NCI-H446 (cell line): ENCODE results near the gene SNX1.
"Not testable (repeated sequence)": the region's sequence is repeated elsewhere in the genome, so short reads cannot be mapped to it uniquely, and the experiment has no call there.

ENCODE experiments used
- DNase-seq, 2 experiments: peaks; one replicate each; lab custom pipeline; 2025; lab: John Stamatoyannopoulos, UW

Gene SNX1, protein sequence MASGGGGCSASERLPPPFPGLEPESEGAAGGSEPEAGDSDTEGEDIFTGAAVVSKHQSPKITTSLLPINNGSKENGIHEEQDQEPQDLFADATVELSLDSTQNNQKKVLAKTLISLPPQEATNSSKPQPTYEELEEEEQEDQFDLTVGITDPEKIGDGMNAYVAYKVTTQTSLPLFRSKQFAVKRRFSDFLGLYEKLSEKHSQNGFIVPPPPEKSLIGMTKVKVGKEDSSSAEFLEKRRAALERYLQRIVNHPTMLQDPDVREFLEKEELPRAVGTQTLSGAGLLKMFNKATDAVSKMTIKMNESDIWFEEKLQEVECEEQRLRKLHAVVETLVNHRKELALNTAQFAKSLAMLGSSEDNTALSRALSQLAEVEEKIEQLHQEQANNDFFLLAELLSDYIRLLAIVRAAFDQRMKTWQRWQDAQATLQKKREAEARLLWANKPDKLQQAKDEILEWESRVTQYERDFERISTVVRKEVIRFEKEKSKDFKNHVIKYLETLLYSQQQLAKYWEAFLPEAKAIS

DNA sequence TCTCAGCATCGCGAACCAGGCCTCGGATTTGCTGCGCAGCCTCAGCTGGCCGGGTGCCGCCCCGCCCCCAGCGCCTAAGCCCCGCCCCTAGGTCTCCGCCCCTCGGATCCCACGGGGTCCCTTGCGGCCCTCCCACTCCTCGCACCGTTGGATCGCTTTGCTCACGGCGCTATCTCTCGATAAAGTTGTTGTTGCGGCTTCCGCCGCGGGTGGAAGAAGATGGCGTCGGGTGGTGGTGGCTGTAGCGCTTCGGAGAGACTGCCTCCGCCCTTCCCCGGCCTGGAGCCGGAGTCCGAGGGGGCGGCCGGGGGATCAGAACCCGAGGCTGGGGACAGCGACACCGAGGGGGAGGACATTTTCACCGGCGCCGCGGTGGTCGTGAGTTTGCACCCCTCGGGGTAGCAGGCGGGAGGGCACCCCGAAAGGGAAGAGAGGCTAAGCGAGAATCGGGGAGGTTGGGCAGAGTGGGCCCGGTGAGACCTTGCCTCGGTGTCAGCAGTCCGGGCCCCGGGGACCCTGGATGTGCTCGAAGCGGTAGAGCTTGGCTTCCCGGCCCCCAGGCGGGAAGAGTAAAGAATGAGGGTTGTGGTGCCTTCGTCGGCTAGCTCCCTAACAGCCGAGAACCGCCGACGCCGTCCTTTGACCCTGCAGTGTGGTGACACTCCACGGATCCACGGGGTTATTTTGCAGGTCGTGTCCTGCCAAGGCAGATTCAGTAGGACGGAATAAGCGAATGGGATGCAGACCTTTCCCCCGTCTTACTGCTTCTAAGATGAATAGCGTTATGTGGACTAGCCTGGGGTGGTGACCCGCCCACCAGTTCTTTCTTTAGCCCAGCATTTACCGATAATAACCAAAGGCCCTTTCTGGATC lies at the start of gene SNX1:
Gene SNX1, plus strand, starts transcription at position 188 of the 873 bp plus-strand sequence. Its CDS starts 32 bp downstream, at position 220.
- peak; percentile 79 to 93 for DNase-seq

- peak in 1 of 2 experiments; percentile 66 for DNase-seq
Observed at GRCh38 chr15:64046421-64047153, 49.2 kb upstream of the SNX1 start, which contains the start of gene DAPK2. DAPK2 (minus strand) TSS chr15:64046485; CDS start chr15:64040261, 6,224 bp downstream.

GRCh38 chr15:64048781-64049460 lies 46.9 kb upstream of the SNX1 start:
- no peak for DNase-seq

GRCh38 chr15:64050281-64051092 lies 45.3 kb upstream of the SNX1 start:
- no peak for DNase-seq

GRCh38 chr15:64051093-64051402 lies 44.7 kb upstream of the SNX1 start:
- no peak for DNase-seq

DNA sequence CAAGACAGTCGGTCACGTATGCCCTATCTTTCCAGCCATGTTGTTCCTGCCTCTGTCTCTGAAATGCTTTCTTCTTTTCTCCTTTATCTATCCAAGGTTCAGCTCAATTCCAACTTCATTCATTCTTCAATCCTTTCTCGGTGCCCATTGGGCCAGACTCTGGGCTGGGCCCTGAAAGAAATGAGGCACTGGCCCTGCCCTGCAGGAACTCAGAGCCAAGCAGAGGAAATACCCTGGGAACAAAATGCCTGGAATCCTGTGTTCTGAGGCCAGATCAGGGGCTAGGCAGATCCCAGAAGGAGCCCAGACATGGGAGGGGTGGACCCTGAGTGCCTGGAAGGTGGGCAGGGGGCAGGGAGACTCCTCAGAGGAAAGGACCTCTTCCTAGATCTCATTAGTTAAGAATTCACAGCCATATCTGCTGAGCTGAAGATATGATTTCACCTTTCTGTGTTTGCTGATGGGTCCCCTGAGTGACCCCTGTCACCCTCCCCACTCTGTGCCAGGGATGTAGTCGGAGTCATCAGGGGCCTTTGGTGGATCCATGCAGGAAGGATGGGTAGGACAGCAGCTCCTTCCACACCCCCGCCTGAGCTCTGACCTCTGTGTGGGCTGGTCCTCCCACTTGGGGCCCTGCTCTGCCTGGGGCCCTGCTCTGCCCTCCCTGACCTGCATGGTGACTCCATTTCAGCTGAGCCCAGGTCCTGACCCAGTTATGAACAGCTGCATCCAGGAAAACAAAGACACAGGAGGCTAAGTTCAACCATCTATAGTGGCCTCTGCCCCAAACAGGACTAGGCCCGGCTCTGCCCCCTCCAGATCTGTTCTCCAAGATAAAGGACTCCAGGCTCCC lies 44.1 kb upstream of the SNX1 start:
- no peak for DNase-seq

- DNase-seq: no peak
Observed at GRCh38 chr15:64052925-64053491, 42.8 kb upstream of the SNX1 start.

DNA sequence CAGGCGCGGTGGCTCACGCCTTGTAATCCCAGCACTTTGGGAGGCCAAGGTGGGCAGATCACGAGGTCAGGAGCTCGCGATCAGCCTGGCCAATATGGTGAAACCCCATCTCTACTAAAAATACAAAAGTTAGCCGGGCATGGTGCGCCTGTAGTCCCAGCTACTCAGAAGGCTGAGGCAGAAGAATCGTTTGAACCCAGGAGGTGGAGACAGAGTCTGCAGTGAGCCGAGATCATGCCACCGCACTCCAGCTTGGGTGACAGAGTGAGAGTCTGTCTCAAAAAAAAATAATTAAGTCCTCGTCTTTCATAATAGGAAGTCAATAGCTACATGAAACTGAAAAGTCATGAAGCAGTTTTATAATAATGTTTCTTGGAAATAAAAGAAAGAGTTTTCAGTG lies 42.1 kb upstream of the SNX1 start:
- DNase-seq: not testable (repeated sequence)

DNA sequence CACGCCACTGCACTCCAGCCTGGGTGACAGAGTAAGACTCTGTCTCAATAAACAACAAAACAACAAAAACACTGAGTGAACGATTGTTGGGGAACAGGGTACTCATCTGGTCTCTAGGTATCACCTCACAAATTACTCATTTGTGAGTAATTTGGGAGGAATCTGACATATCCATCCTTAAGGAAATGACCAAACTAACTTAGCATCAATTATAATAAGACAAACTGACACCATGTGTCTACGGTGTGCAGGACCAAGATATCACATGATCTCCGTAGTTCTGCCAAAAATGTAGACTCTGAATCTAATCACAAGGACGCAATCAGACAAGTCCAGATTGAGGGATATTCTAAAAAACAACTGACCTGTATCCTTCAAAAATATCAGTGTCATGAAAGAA lies 37.5 kb upstream of the SNX1 start:
- peak in 1 of 2 experiments; percentile 0 for DNase-seq

- not testable (repeated sequence) for DNase-seq
Observed at GRCh38 chr15:64059104-64059503, 36.7 kb upstream of the SNX1 start.

DNA sequence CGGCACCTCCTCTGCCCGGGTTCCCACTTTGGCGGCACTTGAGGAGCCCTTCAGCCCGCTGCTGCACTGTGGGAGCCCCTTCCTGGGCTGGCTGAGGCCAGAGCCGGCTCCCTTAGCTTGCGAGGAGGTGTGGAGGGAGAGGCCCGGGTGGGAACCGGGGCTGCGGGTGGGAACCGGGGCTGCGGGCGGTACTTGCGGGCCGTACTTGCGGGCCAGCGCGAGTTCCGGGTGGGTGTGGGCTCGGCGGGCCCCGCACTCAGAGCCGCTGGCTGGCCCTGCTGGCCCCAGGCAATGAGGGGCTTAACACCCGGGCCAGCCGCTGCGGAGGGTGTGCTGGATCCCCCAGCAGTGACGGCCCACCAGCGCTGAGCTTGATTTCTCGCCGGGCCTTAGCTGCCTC lies 35.1 kb upstream of the SNX1 start:
- DNase-seq: no peak

- no peak for DNase-seq
Observed at GRCh38 chr15:64066451-64066850, 29.3 kb upstream of the SNX1 start.

- peak; percentile 74 to 80 for DNase-seq
Observed at GRCh38 chr15:64067564-64068030, 28.2 kb upstream of the SNX1 start.

GRCh38 chr15:64068133-64068532 lies 27.6 kb upstream of the SNX1 start:
- DNase-seq: no peak

- no peak for DNase-seq
Observed at GRCh38 chr15:64070106-64070505, 25.7 kb upstream of the SNX1 start.

- peak; percentile 0 to 38 for DNase-seq
Observed at GRCh38 chr15:64070965-64071851, 24.6 kb upstream of the SNX1 start.

- no peak for DNase-seq
Observed at GRCh38 chr15:64071931-64072765, 23.6 kb upstream of the SNX1 start.
